ENCODE measurements around the gene DNAJC15. TPM values are rescaled to one million over a fixed set of nuclear protein-coding genes. Genes with fewer than 3 reads are reported as not detected.

Gene DNAJC15
- total RNA-seq, 4 donors from 2014 or later = 11.0 to 18.3 (median 12.5) TPM

GRCh38 chr13:43077461-43077860, 54.1 kb downstream of the DNAJC15 start:
- H3K27ac ChIP-seq = no peak overlapping the region
- H3K9me3 ChIP-seq = no peaks in the 10 kb centered on the region
- H3K27me3 ChIP-seq = no peaks in the 10 kb centered on the region
- H3K4me1 ChIP-seq = peaks cover 11 to 25% of the 10 kb centered on the region in 2 donors
- no peak for DNase-seq
- H3K36me3 ChIP-seq = peaks cover 0 to 4% of the 10 kb centered on the region in 2 donors
- no peak overlapping the region for H3K4me3 ChIP-seq (replicated peaks in 1 of 3)
- TF ChIP-seq CTCF (IDR thresholded peaks at IDR 0.05) (no peak), POLR2A (IDR thresholded peaks at IDR 0.05) (no peak)
- intact Hi-C loops (cut with DNase I) = no loop called here
- WGBS, 2 donors = 94 to 100% methylated on average over 1 of the region's 1 CpG

- no peak overlapping the region for H3K27ac ChIP-seq
- H3K4me3 ChIP-seq (replicated peaks in 1 of 3) = no peak overlapping the region
- intact Hi-C loops (cut with DNase I) = no loop called here
- peaks cover 0 to 4% of the 10 kb centered on the region in 2 donors for H3K36me3 ChIP-seq
- H3K4me1 ChIP-seq = peaks cover 11 to 25% of the 10 kb centered on the region in 2 donors
- H3K9me3 ChIP-seq = no peaks in the 10 kb centered on the region
- TF ChIP-seq POLR2A (IDR thresholded peaks at IDR 0.05) (no peak), CTCF (IDR thresholded peaks at IDR 0.05) (no peak)
- H3K27me3 ChIP-seq = no peaks in the 10 kb centered on the region
- no peak for DNase-seq
- 62 to 64% methylated on average over 4 of the region's 4 CpGs for WGBS, 2 donors
These were observed 54.5 kb downstream of the DNAJC15 start for GRCh38 chr13:43077906-43078305.

- H3K4me3 ChIP-seq (replicated peaks in 1 of 3) = no peak overlapping the region
- 91 to 94% methylated on average over 4 of the region's 4 CpGs for WGBS, 2 donors
- H3K4me1 ChIP-seq = peaks cover 11 to 25% of the 10 kb centered on the region in 2 donors
These were observed 55.0 kb downstream of the DNAJC15 start for GRCh38 chr13:43078399-43078798.

GRCh38 chr13:43079392-43079931, 56.1 kb downstream of the DNAJC15 start:
- no peaks in the 10 kb centered on the region for H3K9me3 ChIP-seq
- no peak for TF ChIP-seq CTCF (IDR thresholded peaks at IDR 0.05)
- no peak for TF ChIP-seq POLR2A (IDR thresholded peaks at IDR 0.05)
- H3K4me1 ChIP-seq = peaks cover 11 to 20% of the 10 kb centered on the region in 2 donors
- 91% methylated on average over 2 of the region's 2 CpGs for WGBS, 2 donors
- DNase-seq = no peak
- no peak overlapping the region for H3K27ac ChIP-seq
- peaks cover 0 to 4% of the 10 kb centered on the region in 2 donors for H3K36me3 ChIP-seq
- intact Hi-C loops (cut with DNase I) = no loop called here
- H3K4me3 ChIP-seq (replicated peaks in 1 of 3) = no peak overlapping the region
- H3K27me3 ChIP-seq = no peaks in the 10 kb centered on the region

More at GRCh38 chr13:43078399-43078798, 55.0 kb downstream of the DNAJC15 start:
- Histone ChIP-seq H3K27me3 (no peaks in the 10 kb centered on the region), H3K9me3 (no peaks in the 10 kb centered on the region), H3K27ac (no peak overlapping the region), H3K36me3 (peaks cover 0 to 4% of the 10 kb centered on the region in 2 donors)
- intact Hi-C loops (cut with DNase I) = no loop called here
- DNase-seq = no peak
- no peak for TF ChIP-seq CTCF (IDR thresholded peaks at IDR 0.05)
- no peak for TF ChIP-seq POLR2A (IDR thresholded peaks at IDR 0.05)

GRCh38 chr13:43080199-43080598, 56.8 kb downstream of the DNAJC15 start:
- no peak overlapping the region for H3K4me3 ChIP-seq (replicated peaks in 1 of 3)
- no peak for DNase-seq
- H3K27me3 ChIP-seq = no peaks in the 10 kb centered on the region
- H3K4me1 ChIP-seq = peaks cover 8 to 16% of the 10 kb centered on the region in 2 donors
- intact Hi-C loops (cut with DNase I) = loop anchor here (10.0 kb wide), 1 partner anchor 725 kb away; no protein-coding TSS in a partner anchor
- 98 to 100% methylated on average over 3 of the region's 3 CpGs for WGBS, 2 donors
- H3K27ac ChIP-seq = no peak overlapping the region
- H3K9me3 ChIP-seq = no peaks in the 10 kb centered on the region
- TF ChIP-seq CTCF (IDR thresholded peaks at IDR 0.05) = no peak
- no peak for TF ChIP-seq POLR2A (IDR thresholded peaks at IDR 0.05)
- peaks cover 0 to 4% of the 10 kb centered on the region in 2 donors for H3K36me3 ChIP-seq

Data from thyroid gland (tissue), 4 donors.